GM12872 (cell line): ENCODE data around the gene TULP4.

Source experiments
- CTCF ChIP-seq: IDR thresholded peaks from 3 replicates; pipeline ENCODE4 v1.5.1; 2011; ENCODE audit warnings: low read depth, mild to moderate bottlenecking, low read length, moderate library complexity; ENCODE audit not compliant: insufficient read depth

The TULP4 gene

GRCh38 chr6:158422629-158423238 lies 110.5 kb downstream of the TULP4 start:
- no peak for TF ChIP-seq CTCF

DNA sequence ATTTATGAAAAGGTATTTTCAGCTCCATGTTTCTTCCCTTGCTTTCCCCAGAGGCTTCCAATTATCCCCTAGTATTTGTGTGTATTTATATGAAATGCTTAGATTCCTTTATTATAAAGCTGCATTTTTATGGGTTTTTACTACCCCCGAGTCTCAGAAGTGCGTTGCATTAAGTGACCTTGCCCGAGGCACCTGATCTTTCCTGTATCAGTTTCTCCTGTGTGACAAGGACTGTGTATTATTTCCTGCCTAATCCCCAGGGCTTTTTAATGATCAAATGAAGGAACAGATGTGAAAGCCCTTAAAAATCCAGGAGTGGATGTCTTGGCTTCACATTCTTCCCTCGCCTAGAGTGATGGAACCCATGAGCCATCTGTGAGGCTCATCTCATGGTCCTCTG lies 118.8 kb downstream of the TULP4 start:
- no peak for TF ChIP-seq CTCF

GRCh38 chr6:158431560-158431959 lies 119.3 kb downstream of the TULP4 start:
- TF ChIP-seq CTCF, result no peak

DNA sequence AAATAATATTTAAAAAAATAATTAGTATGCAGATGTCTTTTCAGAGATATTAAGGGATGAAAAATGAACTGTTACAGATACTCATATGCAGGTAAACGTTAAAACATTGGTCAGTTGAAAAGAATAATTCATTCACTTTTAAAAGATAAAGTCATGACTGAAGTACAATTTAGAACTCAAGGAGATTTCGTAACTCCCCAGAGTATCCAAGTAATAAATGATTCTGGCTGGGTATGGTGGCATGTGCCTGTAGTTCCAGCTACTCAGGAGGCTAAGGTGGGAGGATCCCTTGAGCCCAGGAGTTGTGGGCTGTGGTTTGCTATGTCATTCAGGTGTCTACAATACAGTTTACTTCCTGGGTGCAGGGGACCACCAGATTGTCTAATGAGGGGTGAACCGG lies 125.3 kb downstream of the TULP4 start:
- TF ChIP-seq CTCF, result no peak

DNA sequence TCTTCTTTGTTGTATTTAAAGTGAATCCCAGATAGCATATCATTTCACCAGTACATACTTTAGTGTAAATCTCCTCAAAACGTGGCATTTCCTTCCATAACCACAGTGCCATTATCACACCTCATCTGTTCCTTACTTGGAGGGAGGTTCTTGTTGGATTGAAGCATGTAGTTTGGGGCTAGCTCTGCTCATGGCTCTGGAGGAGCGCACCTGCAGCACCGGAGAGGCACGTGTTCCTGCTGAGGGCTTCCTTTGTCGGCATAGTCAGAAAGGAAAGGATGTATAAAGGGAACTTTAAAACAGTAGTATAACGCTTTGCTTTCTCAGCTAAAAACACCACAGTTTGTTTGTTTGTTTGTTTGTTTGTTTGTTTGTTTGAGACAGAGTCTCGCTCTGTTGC lies 126.0 kb downstream of the TULP4 start:
- TF ChIP-seq CTCF, result no peak

GRCh38 chr6:158439255-158439654 lies 127.0 kb downstream of the TULP4 start:
- no peak for TF ChIP-seq CTCF

GRCh38 chr6:158441716-158442215 lies 129.5 kb downstream of the TULP4 start:
- no peak for TF ChIP-seq CTCF
